HCT116 (cell line): Measurements from ENCODE around the gene CDYL2.

Experiments
- ELF1 ChIP-seq: IDR thresholded peaks from 2 replicates; pipeline ENCODE4 v1.6.1; 2012; ENCODE audit warnings: low read depth, borderline replicate concordance
- POLR2A ChIP-seq: IDR thresholded peaks from 2 replicates; pipeline ENCODE4 v1.7.0; 2011; ENCODE audit warnings: borderline replicate concordance; ENCODE audit not compliant: insufficient read depth, insufficient read length; ENCODE audit errors: extremely low read depth
- TF ChIP-seq, protein P1 (sequence below), 3 experiments: fragments of 200-600 bp in 1 of 3; sonication (generic) in 1 of 3; IDR thresholded peaks in 2 of 3; conservative IDR thresholded peaks in 1 of 3; 2 replicates each; pipeline ENCODE4 v1.5.1; 2012 to 2017; ENCODE audit warnings: low read depth in 2 of 3, low read length in 2 of 3, antibody characterized with exemption in 1 of 3, borderline replicate concordance in 1 of 3, control low read depth in 1 of 3, mild to moderate bottlenecking in 1 of 3, mixed read lengths in 1 of 3, mixed run types in 1 of 3, moderate library complexity in 1 of 3; ENCODE audit not compliant: insufficient read depth in 1 of 3
- TF ChIP-seq, protein P2 (sequence below): IDR thresholded peaks from 2 replicates; pipeline ENCODE4 v1.6.1; 2012

DNA sequence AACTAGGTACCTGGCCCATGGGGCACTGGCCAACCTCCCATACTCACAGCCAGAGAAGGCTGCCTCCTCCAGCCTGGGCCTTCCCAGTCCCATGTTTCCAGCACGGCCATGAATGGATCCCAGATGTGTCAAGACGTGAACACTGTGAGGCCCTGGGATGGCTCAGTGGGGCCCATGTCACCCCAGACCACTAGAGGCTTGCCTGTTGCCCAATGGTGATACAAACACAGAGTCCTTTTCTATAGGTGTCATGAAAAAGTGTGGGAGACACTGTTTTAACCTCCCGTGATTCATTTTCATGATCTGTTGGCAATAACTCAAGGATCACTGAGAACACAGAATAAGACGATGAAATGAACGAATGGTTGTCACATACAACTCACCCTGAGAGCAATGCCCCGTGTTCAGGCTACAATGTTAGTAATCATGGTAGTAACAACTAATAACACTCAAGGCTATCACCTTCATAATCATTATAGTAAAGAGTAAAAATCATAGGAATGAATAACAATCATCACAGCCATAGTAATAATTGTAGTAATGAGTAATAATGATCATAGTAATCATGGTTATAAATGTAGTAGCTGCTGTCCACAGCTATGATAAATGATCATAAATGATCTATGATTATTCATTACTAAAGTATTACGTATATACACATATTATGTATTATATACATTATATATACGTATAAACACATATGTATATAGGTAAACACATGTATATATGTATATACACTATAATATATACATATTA is 199.6 kb downstream of the CDYL2 start:
- TF ChIP-seq, protein P1, sequence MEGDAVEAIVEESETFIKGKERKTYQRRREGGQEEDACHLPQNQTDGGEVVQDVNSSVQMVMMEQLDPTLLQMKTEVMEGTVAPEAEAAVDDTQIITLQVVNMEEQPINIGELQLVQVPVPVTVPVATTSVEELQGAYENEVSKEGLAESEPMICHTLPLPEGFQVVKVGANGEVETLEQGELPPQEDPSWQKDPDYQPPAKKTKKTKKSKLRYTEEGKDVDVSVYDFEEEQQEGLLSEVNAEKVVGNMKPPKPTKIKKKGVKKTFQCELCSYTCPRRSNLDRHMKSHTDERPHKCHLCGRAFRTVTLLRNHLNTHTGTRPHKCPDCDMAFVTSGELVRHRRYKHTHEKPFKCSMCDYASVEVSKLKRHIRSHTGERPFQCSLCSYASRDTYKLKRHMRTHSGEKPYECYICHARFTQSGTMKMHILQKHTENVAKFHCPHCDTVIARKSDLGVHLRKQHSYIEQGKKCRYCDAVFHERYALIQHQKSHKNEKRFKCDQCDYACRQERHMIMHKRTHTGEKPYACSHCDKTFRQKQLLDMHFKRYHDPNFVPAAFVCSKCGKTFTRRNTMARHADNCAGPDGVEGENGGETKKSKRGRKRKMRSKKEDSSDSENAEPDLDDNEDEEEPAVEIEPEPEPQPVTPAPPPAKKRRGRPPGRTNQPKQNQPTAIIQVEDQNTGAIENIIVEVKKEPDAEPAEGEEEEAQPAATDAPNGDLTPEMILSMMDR (IDR thresholded peaks at IDR 0.05 in 2 of 3, conservative IDR thresholded peaks at IDR 0.05 in 1 of 3; ENCODE audit: borderline replicate concordance in 1 of 3, insufficient read depth in 1 of 3, low read depth in 2 of 3, low read length in 2 of 3): no peak
- TF ChIP-seq ELF1 (no peak), POLR2A (no peak)
- TF ChIP-seq, protein P2, sequence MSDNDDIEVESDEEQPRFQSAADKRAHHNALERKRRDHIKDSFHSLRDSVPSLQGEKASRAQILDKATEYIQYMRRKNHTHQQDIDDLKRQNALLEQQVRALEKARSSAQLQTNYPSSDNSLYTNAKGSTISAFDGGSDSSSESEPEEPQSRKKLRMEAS: no peak
